Astrocyte (in vitro differentiated cells and primary cell): ENCODE results near the gene CNIH3. TPM values are rescaled to one million over a fixed set of nuclear protein-coding genes. Genes with fewer than 3 reads are reported as not detected.

Source experiments
- DNase-seq: peaks from one replicate; pipeline ENCODE4 v3.0.0-alpha.2; 2010; ENCODE audit warnings: low read depth
- FAIRE-seq: peaks from 2 replicates; lab custom pipeline; 2011; peaks lifted over from hg19 to GRCh38; lab: Jason Lieb, UNC
- H2AFZ ChIP-seq: 2 replicates; pipeline ENCODE4 v1.6.0; 2012; ENCODE audit warnings: low read depth, low read length, inconsistent platforms
- H3K27ac ChIP-seq: 2 replicates; pipeline ENCODE4 v1.5.1; 2011; ENCODE audit warnings: low read depth, low read length, inconsistent platforms
- H3K27me3 ChIP-seq: 2 replicates; pipeline ENCODE4 v1.6.0; 2011; ENCODE audit warnings: low read length, inconsistent platforms; ENCODE audit not compliant: insufficient read depth
- H3K36me3 ChIP-seq: 2 replicates; pipeline ENCODE4 v1.5.1; 2011; ENCODE audit warnings: low read length, inconsistent platforms; ENCODE audit not compliant: insufficient read depth
- H3K4me1 ChIP-seq: 2 replicates; pipeline ENCODE4 v1.5.1; 2011; ENCODE audit warnings: low read length, inconsistent platforms; ENCODE audit not compliant: insufficient read depth
- H3K4me2 ChIP-seq: 2 replicates; pipeline ENCODE4 v1.6.0; 2012; ENCODE audit warnings: low read length, inconsistent platforms
- H3K4me3 ChIP-seq: 2 replicates; pipeline ENCODE4 v1.5.1; 2011; ENCODE audit warnings: low read depth, mild to moderate bottlenecking, low read length, inconsistent platforms; ENCODE audit not compliant: insufficient read depth
- H3K79me2 ChIP-seq: 2 replicates; pipeline ENCODE4 v1.6.0; 2012; ENCODE audit warnings: mild to moderate bottlenecking, low read length, inconsistent platforms; ENCODE audit not compliant: insufficient read depth
- H3K9ac ChIP-seq: 2 replicates; pipeline ENCODE4 v1.6.0; 2012; ENCODE audit warnings: mild to moderate bottlenecking, low read length, inconsistent platforms
- H3K9me3 ChIP-seq: 2 replicates; pipeline ENCODE4 v1.5.1; 2012; ENCODE audit warnings: low read depth, mild to moderate bottlenecking, low read length, inconsistent platforms; ENCODE audit not compliant: insufficient read depth
- H4K20me1 ChIP-seq: 2 replicates; pipeline ENCODE4 v1.6.0; 2012; ENCODE audit warnings: low read length, inconsistent platforms; ENCODE audit not compliant: insufficient read depth
- H3K27ac Mint-ChIP-seq: one replicate; pipeline ENCODE4 v1.8.0; 2021; ENCODE audit warnings: mild to moderate bottlenecking, mixed read lengths; ENCODE audit not compliant: unreplicated experiment
- H3K27me3 Mint-ChIP-seq: one replicate; pipeline ENCODE4 v1.8.0; 2021; ENCODE audit warnings: low read depth, mixed read lengths; ENCODE audit not compliant: unreplicated experiment
- H3K36me3 Mint-ChIP-seq: one replicate; pipeline ENCODE4 v1.8.0; 2021; ENCODE audit warnings: low read depth, mixed read lengths; ENCODE audit not compliant: unreplicated experiment
- H3K4me1 Mint-ChIP-seq: one replicate; pipeline ENCODE4 v1.8.0; 2021; ENCODE audit warnings: low read depth, mixed read lengths; ENCODE audit not compliant: unreplicated experiment
- H3K4me3 Mint-ChIP-seq: one replicate; pipeline ENCODE4 v1.8.0; 2021; ENCODE audit warnings: mild to moderate bottlenecking, moderate library complexity, mixed read lengths; ENCODE audit not compliant: unreplicated experiment
- H3K9me3 Mint-ChIP-seq: one replicate; pipeline ENCODE4 v1.8.0; 2021; ENCODE audit warnings: mild to moderate bottlenecking, mixed read lengths; ENCODE audit not compliant: unreplicated experiment
- EZH2 ChIP-seq: IDR thresholded peaks from 2 replicates; pipeline ENCODE4 v1.6.1; 2012; ENCODE audit warnings: mild to moderate bottlenecking, low read length, inconsistent platforms; ENCODE audit not compliant: insufficient read depth
- total RNA-seq: library from RNA; stranded (reverse); gene quantifications from 2 replicates; pipeline ENCODE4 v1.2.1, GENCODE V29; 2021
- TF ChIP-seq, protein P1 (sequence below): IDR thresholded peaks from 2 replicates; pipeline ENCODE4 v1.5.1; 2011; ENCODE audit warnings: low read depth, mild to moderate bottlenecking, inconsistent platforms, low read length, moderate library complexity; ENCODE audit not compliant: insufficient read depth

The CNIH3 gene
- total RNA-seq, 1 donor from 2014 or later: 7.7 TPM

DNA sequence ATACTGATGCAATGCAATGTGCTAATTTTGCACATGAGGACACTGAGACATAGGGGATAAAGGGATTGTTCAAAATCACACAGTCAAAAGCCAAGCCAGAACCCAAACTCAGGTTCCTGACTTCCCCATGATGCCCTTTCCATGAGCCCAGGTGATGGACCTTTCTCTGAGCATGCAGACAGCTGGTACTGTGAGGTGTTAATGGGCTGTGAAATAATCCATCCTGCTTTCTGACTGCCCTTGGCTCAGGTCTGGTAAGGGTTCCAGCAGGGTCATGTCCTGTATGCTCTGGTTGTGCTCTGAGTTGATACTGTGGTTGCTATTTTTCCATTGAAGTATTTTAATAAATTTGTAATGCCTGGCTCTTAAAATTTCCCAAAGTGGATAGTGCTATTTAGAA lies 50.0 kb downstream of the CNIH3 start:
- Histone ChIP-seq H3K4me1 (peaks cover 6% of the 10 kb centered on the region), H3K9me3 (no peaks in the 10 kb centered on the region), H3K79me2 (peaks cover 76% of the 10 kb centered on the region), H3K27me3 (no peaks in the 10 kb centered on the region), H4K20me1 (peaks cover 65% of the 10 kb centered on the region), H3K4me3 (no peak overlapping the region), H3K9ac (no peak overlapping the region), H2AFZ (no peak overlapping the region), H3K4me2 (no peak overlapping the region), H3K36me3 (no peaks in the 10 kb centered on the region), H3K27ac (no peak overlapping the region)
- Mint-ChIP-seq H3K4me1 (no peaks in the 10 kb centered on the region), H3K27me3 (peaks cover 3% of the 10 kb centered on the region), H3K9me3 (peaks cover 10% of the 10 kb centered on the region), H3K36me3 (peaks cover 3% of the 10 kb centered on the region), H3K4me3 (no peak overlapping the region), H3K27ac (no peak overlapping the region)
- FAIRE-seq (no peak), DNase-seq (no peak)
- TF ChIP-seq, protein P1, sequence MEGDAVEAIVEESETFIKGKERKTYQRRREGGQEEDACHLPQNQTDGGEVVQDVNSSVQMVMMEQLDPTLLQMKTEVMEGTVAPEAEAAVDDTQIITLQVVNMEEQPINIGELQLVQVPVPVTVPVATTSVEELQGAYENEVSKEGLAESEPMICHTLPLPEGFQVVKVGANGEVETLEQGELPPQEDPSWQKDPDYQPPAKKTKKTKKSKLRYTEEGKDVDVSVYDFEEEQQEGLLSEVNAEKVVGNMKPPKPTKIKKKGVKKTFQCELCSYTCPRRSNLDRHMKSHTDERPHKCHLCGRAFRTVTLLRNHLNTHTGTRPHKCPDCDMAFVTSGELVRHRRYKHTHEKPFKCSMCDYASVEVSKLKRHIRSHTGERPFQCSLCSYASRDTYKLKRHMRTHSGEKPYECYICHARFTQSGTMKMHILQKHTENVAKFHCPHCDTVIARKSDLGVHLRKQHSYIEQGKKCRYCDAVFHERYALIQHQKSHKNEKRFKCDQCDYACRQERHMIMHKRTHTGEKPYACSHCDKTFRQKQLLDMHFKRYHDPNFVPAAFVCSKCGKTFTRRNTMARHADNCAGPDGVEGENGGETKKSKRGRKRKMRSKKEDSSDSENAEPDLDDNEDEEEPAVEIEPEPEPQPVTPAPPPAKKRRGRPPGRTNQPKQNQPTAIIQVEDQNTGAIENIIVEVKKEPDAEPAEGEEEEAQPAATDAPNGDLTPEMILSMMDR: no peak
- no peak for TF ChIP-seq EZH2

DNA sequence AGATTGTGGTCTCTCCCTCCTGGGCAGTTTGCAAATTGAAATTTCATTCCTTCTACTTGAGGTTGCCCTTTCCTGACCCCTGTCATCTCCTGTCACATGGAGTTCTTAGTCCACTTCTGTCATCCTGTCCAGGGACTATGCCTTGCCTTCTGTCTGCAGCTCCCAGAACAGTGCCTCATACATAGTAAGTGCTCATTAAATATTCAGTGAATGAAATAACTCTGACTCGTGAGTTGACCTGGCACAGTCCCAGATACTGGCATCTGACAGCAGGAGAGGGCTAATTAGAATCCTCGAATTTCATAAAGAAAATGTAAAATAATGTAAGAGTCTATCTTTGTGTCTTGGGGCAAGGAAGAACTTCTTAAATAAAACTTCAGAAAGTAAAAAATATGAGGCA lies 50.8 kb downstream of the CNIH3 start:
- no peak overlapping the region for H3K4me3 Mint-ChIP-seq
- DNase-seq: no peak
- Histone ChIP-seq H2AFZ (no peak overlapping the region), H3K4me1 (peaks cover 6% of the 10 kb centered on the region), H4K20me1 (peaks cover 73% of the 10 kb centered on the region), H3K4me3 (no peak overlapping the region), H3K4me2 (no peak overlapping the region), H3K27ac (no peak overlapping the region), H3K79me2 (peaks cover 78% of the 10 kb centered on the region), H3K9me3 (no peaks in the 10 kb centered on the region), H3K9ac (no peak overlapping the region), H3K27me3 (no peaks in the 10 kb centered on the region), H3K36me3 (no peaks in the 10 kb centered on the region)
- TF ChIP-seq, protein P1: no peak
- no peak for TF ChIP-seq EZH2
- peaks cover 6% of the 10 kb centered on the region for H3K36me3 Mint-ChIP-seq
- H3K9me3 Mint-ChIP-seq: peaks cover 10% of the 10 kb centered on the region
- no peaks in the 10 kb centered on the region for H3K4me1 Mint-ChIP-seq
- no peak overlapping the region for H3K27ac Mint-ChIP-seq
- no peak for FAIRE-seq
- peaks cover 6% of the 10 kb centered on the region for H3K27me3 Mint-ChIP-seq

DNA sequence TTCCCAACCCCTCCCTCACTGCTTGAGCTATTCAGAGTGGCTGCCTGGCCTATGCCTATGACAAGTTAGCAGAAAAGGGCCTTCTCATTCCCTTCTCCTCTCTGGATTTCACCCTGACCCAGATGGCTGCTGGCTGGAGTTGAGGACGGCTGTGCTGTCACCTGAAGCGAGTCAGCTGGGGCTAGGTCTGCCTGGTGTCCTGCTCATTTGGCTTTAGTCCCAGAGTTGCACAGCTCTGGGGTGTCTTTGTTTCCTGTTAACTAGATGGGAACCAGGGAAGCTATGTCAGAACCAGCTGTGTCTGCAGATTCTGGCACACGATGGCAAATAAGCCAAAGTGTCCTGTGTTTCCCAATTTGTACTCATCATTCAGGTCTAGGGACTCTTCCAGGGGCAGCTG lies 52.9 kb downstream of the CNIH3 start:
- Histone ChIP-seq H3K4me3 (no peak overlapping the region), H3K4me1 (peaks cover 6% of the 10 kb centered on the region), H3K36me3 (no peaks in the 10 kb centered on the region), H3K27ac (no peak overlapping the region), H4K20me1 (peaks cover 79% of the 10 kb centered on the region), H3K9me3 (no peaks in the 10 kb centered on the region), H3K9ac (no peak overlapping the region), H3K79me2 (peaks cover 78% of the 10 kb centered on the region), H3K27me3 (no peaks in the 10 kb centered on the region), H2AFZ (no peak overlapping the region), H3K4me2 (no peak overlapping the region)
- no peak overlapping the region for H3K4me3 Mint-ChIP-seq
- H3K27ac Mint-ChIP-seq: no peak overlapping the region
- peaks cover 5% of the 10 kb centered on the region for H3K27me3 Mint-ChIP-seq
- FAIRE-seq (no peak), DNase-seq (no peak)
- TF ChIP-seq, protein P1: no peak
- no peak for TF ChIP-seq EZH2
- peaks cover 2% of the 10 kb centered on the region for H3K4me1 Mint-ChIP-seq
- H3K9me3 Mint-ChIP-seq: peaks cover 10% of the 10 kb centered on the region
- H3K36me3 Mint-ChIP-seq: peaks cover 6% of the 10 kb centered on the region
